Transverse colon (tissue), 4 donors: ENCODE results near the gene TAF3.

Experiments used
- CTCF ChIP-seq, 5 experiments: fragments of 200-600 bp in 3 of 5; fragments of 450-650 bp in 2 of 5; sonication (generic) in 3 of 5; IDR thresholded peaks; 1 replicate in 2 of 5; 2 replicates in 3 of 5; pipeline ENCODE4 v1.5.1; 2016 to 2017; ENCODE audit warnings: antibody characterized with exemption in 5 of 5, inconsistent platforms in 3 of 5, mild to moderate bottlenecking in 2 of 5, moderate library complexity in 1 of 5
- EP300 ChIP-seq: sonication (generic); formaldehyde crosslinking; IDR thresholded peaks from one replicate; pipeline ENCODE4 v1.6.1; 2017; ENCODE audit warnings: antibody characterized with exemption, low read depth
- POLR2AphosphoS5 ChIP-seq, 3 donors: sonication (generic); formaldehyde crosslinking; IDR thresholded peaks; one replicate each; pipeline ENCODE4 v1.6.1; 2016; ENCODE audit warnings: antibody characterized with exemption in 3 of 3

GRCh38 chr10:7817576-7817975 is 729 bp upstream of the TAF3 start:
- TF ChIP-seq CTCF (IDR thresholded peaks at IDR 0.05) (no peak), POLR2AphosphoS5 (IDR thresholded peaks at IDR 0.05) (no peak), EP300 (no peak)
